GM18507 (cell line): Measurements from ENCODE around the gene ARX.

Experiments
- DNase-seq: peaks from one replicate; pipeline ENCODE4 v3.0.0; 2011; ENCODE audit warnings: low read depth; ENCODE audit not compliant: insufficient read length; ENCODE audit errors: extremely low spot score
- FAIRE-seq: peaks from 2 replicates; lab custom pipeline; 2011; peaks lifted over from hg19 to GRCh38; lab: Jason Lieb, UNC

Gene ARX

GRCh38 chrX:25015486-25016360 lies at the start of gene ARX:
TSS of gene ARX (minus strand) at chrX:25015965. CDS start at chrX:25015737, 228 bp downstream.
- DNase-seq (no peak), FAIRE-seq (no peak)

DNA sequence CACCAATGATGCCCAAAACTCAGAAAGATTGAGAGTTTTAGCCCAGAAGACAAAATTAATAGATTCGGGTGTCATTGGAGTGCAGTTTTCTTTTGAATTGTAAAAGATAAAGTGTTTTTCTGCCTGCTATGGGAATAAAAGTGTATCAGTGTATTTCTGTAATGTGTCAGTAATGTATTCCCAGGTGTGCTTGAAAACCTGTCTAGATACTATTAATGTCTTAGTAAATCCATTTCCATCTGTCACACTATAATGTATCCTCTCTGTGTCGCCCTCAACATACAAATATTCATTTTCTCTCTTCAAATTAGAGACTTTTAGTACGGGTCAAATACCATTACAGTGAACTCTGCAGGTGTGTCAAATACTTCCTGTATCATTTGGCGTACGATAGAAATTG lies 43.5 kb upstream of the ARX start:
- FAIRE-seq, result no peak
- DNase-seq, result no peak

GRCh38 chrX:25052798-25053534 lies 37.2 kb upstream of the ARX start:
- FAIRE-seq (no peak), DNase-seq (no peak)

DNA sequence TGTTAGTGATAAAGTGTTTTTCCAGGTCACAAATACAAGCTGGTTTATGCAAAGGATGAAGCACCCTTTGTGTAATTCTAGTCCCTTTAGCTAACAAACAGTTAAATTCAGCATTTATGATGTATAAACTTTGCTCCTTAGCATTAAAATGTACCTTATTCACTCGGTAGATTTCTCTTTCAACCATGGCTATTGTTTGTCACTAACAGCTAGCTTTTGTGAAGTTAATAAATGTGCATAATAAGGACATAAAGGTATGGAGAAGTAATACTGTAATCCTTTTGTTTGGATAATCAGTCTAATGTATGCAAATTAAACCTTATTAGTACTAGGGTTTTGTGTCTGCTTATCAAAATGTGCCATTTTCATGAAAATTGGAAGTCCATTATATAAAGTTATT lies 34.2 kb upstream of the ARX start:
- FAIRE-seq (no peak), DNase-seq (no peak)

DNA sequence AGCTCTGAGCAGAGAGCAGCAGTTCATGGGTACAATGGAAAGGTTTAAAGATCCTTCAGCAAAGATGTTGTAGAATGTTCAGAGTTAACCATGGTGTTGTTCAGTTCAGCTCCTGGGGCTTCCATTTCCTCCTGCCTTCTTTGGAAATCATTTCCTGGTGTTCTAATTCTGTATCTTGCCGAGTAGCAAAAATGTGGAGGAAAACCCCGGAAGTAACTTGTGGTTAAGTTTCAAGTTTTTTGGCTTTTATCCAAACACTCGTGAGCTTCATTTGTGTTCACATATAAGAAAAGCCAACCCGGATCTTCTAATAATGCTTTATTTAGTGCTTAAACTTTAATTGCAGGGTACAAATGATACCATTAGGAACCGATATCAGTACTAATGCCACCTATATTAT lies 33.6 kb upstream of the ARX start:
- no peak for FAIRE-seq
- DNase-seq, result no peak

- DNase-seq (no peak), FAIRE-seq (no peak)
These were observed 32.4 kb upstream of the ARX start for GRCh38 chrX:25048178-25048577.

- FAIRE-seq (no peak), DNase-seq (no peak)
These were observed 27.4 kb upstream of the ARX start for GRCh38 chrX:25043192-25043591.

- FAIRE-seq, result no peak
- no peak for DNase-seq
These were observed 23.3 kb upstream of the ARX start for GRCh38 chrX:25039036-25039435.

DNA sequence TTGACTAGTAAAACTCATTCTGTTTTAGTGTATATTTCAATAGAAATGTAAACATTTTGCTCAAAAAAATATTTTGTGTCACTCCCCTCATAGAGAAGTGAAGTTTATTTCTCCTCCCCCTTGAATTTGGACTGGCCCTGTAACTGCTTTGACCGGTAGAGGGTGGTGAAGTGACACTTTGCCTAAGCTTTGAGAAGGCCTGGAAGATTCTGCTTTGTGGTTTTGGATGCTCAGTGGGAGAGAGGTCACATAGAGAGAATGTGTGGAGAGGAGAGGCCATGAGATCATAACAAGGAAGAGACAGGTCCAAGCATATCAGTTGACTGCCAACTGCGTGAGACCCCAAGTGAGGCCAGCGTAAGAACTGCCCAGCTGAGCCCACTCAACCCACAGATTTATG lies 19.1 kb upstream of the ARX start:
- DNase-seq (no peak), FAIRE-seq (no peak)

DNA sequence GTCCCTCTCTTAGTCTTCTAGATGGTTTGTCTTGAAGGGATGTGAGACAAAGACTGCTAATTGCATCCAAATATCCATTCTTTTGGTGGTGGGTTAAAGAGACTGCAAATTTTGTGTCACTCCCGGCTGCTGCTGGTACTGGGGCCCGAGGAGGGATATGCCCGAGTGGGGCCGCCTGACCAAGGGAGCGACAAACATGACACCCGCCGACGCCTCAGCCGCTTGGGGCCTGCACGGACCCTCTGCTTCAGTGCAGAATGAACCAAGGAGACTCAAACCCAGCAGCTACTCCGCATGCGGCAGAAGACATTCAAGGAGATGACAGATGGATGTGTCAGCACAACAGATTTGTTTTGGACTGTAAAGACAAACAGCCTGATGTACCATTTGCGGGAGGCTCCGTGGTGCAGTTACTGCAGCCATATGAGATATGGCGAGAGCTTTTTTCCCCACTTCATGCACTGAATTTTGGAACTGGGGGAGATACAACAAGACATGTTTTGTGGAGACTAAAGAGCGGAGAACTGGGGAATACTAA lies 13.6 kb upstream of the ARX start:
- DNase-seq (no peak), FAIRE-seq (no peak)

- DNase-seq (no peak), FAIRE-seq (no peak)
These were observed 13.0 kb upstream of the ARX start for GRCh38 chrX:25028726-25029125.

DNA sequence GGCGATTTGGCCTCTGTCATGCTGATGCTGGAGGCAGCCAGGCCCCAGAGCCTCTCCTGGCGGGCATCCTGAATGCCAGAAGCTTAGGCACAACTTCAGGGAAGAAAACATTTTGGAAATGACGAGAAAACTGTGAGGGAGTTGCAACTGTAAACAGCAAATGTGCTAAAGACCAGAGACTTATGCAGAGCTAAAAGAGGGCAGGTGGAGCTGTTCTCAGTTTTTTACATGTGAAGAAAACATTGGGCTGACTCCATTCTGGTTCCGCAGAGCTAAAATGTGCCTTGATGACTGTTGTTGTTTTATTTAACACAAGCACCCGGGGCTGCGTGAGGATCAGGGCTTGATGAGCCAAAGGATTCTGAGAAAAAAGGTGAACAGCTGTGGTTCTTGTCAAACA lies 10.8 kb upstream of the ARX start:
- DNase-seq (no peak), FAIRE-seq (no peak)

- no peak for FAIRE-seq
- no peak for DNase-seq
These were observed 9.8 kb upstream of the ARX start for GRCh38 chrX:25025615-25026014.

DNA sequence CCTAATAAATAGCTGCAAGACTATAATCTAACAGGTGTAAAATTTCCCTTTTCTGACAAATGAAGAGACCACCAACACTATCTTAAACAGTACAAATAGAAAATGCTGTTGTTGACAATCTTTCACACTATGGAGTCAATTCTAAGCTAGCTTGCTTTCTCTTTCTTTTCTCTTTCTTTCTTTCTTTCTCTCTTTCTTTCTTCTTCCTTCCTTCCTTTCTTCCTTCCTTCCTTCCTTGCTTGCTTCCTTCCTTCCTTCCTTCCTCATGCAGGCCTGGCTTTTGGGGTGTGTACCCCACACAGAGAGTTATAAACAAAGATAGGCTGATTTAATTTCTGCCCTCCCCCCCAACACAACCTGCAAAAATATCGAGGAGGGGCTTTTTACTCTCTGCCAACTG lies 8.1 kb upstream of the ARX start:
- FAIRE-seq (no peak), DNase-seq (no peak)

GRCh38 chrX:25022499-25023325 lies 6.9 kb upstream of the ARX start:
- FAIRE-seq (no peak), DNase-seq (no peak)

GRCh38 chrX:25020905-25021449 lies 5.2 kb upstream of the ARX start:
- no peak for FAIRE-seq
- DNase-seq, result no peak

- DNase-seq, result no peak
- no peak for FAIRE-seq
These were observed 4.7 kb upstream of the ARX start for GRCh38 chrX:25020391-25020904.

GRCh38 chrX:25019707-25020390 lies 4.1 kb upstream of the ARX start:
- FAIRE-seq (no peak), DNase-seq (no peak)

- DNase-seq (no peak), FAIRE-seq (no peak)
These were observed 2.9 kb upstream of the ARX start for GRCh38 chrX:25018682-25019081.
